AG09309 (cell line): ENCODE measurements around the gene RXRA.

ENCODE experiments used
- DNase-seq: peaks from one replicate; pipeline ENCODE4 v3.0.0-alpha.2; 2010; ENCODE audit warnings: low read depth
- H3K4me3 ChIP-seq: 2 replicates; pipeline ENCODE4 v1.5.1; 2011; ENCODE audit warnings: mild to moderate bottlenecking, low read depth, low read length, moderate library complexity; ENCODE audit not compliant: control insufficient read depth
- CTCF ChIP-seq: IDR thresholded peaks from 2 replicates; pipeline ENCODE4 v1.5.1; 2011; ENCODE audit warnings: mild to moderate bottlenecking, low read depth, low read length, inconsistent platforms; ENCODE audit not compliant: insufficient read depth, control insufficient read depth; ENCODE audit errors: missing control alignments

The RXRA gene

GRCh38 chr9:134473141-134474054 lies 147.1 kb downstream of the RXRA start:
- DNase-seq = no peak
- H3K4me3 ChIP-seq = no peak overlapping the region
- TF ChIP-seq CTCF = no peak

GRCh38 chr9:134474055-134474370 lies 147.8 kb downstream of the RXRA start:
- no peak for TF ChIP-seq CTCF
- H3K4me3 ChIP-seq = no peak overlapping the region
- DNase-seq = no peak

GRCh38 chr9:134475011-134475790 lies 148.9 kb downstream of the RXRA start:
- TF ChIP-seq CTCF = no peak
- no peak for DNase-seq
- no peak overlapping the region for H3K4me3 ChIP-seq

- no peak overlapping the region for H3K4me3 ChIP-seq
- TF ChIP-seq CTCF = no peak
- DNase-seq = no peak
Observed at GRCh38 chr9:134476272-134476941, 150.2 kb downstream of the RXRA start.

- no peak for DNase-seq
- TF ChIP-seq CTCF = no peak
Observed at GRCh38 chr9:134476942-134477335, 150.7 kb downstream of the RXRA start.

GRCh38 chr9:134477342-134477925 lies 151.2 kb downstream of the RXRA start:
- DNase-seq = no peak
- TF ChIP-seq CTCF = no peak
- no peak overlapping the region for H3K4me3 ChIP-seq

More at GRCh38 chr9:134476942-134477335, 150.7 kb downstream of the RXRA start:
- no peak overlapping the region for H3K4me3 ChIP-seq
